OCI-LY3 (cell line): ENCODE data around the gene SUCLA2.
"Not testable (repeated sequence)": the region's sequence is repeated elsewhere in the genome, so short reads cannot be mapped to it uniquely, and the experiment has no call there.

Experiments used
- H2AFZ ChIP-seq: fragments of 200-600, 300-600 bp; shearing (Covaris generic); 2 replicates; pipeline ENCODE4 v1.6.0; 2014; ENCODE audit warnings: antibody characterized with exemption, low read depth, low read length
- H3K27ac ChIP-seq: fragments of 200-600, 300-600 bp; sonication (generic); 2 replicates; pipeline ENCODE4 v1.5.1; 2014; ENCODE audit warnings: mild to moderate bottlenecking, low read length, moderate library complexity, mixed read lengths
- H3K27me3 ChIP-seq: fragments of 200-600, 300-600 bp; sonication (generic); 2 replicates; pipeline ENCODE4 v1.6.1; 2014; ENCODE audit warnings: low read depth, low read length, mixed read lengths
- H3K36me3 ChIP-seq: fragments of 200-600, 300-600 bp; sonication (generic); replicated peaks from 2 replicates; pipeline ENCODE3; 2014; ENCODE audit warnings: low read depth, low read length, mixed read lengths
- H3K4me1 ChIP-seq: fragments of 300-600, 200-600 bp; sonication (generic); 2 replicates; pipeline ENCODE4 v1.6.1; 2014; ENCODE audit warnings: low read length, mixed read lengths
- H3K4me2 ChIP-seq: fragments of 200-600, 300-600 bp; sonication (generic); 2 replicates; pipeline ENCODE4 v1.6.1; 2014; ENCODE audit warnings: low read length, mixed read lengths
- H3K4me3 ChIP-seq: fragments of 300-600, 200-600 bp; sonication (generic); 2 replicates; pipeline ENCODE4 v1.5.1; 2014; ENCODE audit warnings: antibody characterized with exemption, mild to moderate bottlenecking, low read length, moderate library complexity
- H3K79me2 ChIP-seq: fragments of 300-600, 200-600 bp; shearing (Covaris generic); 2 replicates; pipeline ENCODE4 v1.6.1; 2014; ENCODE audit warnings: mild to moderate bottlenecking, low read length, mixed read lengths
- H3K9ac ChIP-seq: fragments of 300-600, 200-600 bp; shearing (Covaris generic); 2 replicates; pipeline ENCODE4 v1.6.0; 2014; ENCODE audit warnings: mild to moderate bottlenecking, low read length, moderate library complexity
- H3K9me3 ChIP-seq: fragments of 200-600, 300-600 bp; shearing (Covaris generic); 2 replicates; pipeline ENCODE4 v1.6.1; 2014; ENCODE audit warnings: low read length, mixed read lengths; ENCODE audit not compliant: insufficient read depth
- H4K20me1 ChIP-seq: fragments of 200-600, 300-600 bp; sonication (generic); 2 replicates; pipeline ENCODE4 v1.6.1; 2016; ENCODE audit warnings: low read length, mixed read lengths; ENCODE audit not compliant: insufficient read depth
- EZH2phosphoT487 ChIP-seq: fragments of 200-600 bp; shearing (Covaris generic); IDR thresholded peaks from 2 replicates; pipeline ENCODE4 v1.6.1; 2018; ENCODE audit warnings: antibody characterized with exemption, mixed run types, low read depth
- TF ChIP-seq, protein P1 (sequence below): fragments of 200-600, 300-600 bp; sonication (generic); IDR thresholded peaks from 2 replicates; pipeline ENCODE4 v1.5.1; 2014; ENCODE audit warnings: antibody characterized with exemption, low read length, low read depth

SUCLA2 gene

GRCh38 chr13:48004201-48004600, 3.1 kb upstream of the SUCLA2 start:
- H3K79me2 ChIP-seq: peaks cover 17% of the 10 kb centered on the region
- no peak overlapping the region for H3K9ac ChIP-seq
- no peaks in the 10 kb centered on the region for H4K20me1 ChIP-seq
- H3K4me3 ChIP-seq: no peak overlapping the region
- H3K36me3 ChIP-seq: no peaks in the 10 kb centered on the region
- H3K27ac ChIP-seq: no peak overlapping the region
- no peak overlapping the region for H2AFZ ChIP-seq
- H3K27me3 ChIP-seq: no peaks in the 10 kb centered on the region
- TF ChIP-seq EZH2phosphoT487: no peak
- TF ChIP-seq, protein P1, sequence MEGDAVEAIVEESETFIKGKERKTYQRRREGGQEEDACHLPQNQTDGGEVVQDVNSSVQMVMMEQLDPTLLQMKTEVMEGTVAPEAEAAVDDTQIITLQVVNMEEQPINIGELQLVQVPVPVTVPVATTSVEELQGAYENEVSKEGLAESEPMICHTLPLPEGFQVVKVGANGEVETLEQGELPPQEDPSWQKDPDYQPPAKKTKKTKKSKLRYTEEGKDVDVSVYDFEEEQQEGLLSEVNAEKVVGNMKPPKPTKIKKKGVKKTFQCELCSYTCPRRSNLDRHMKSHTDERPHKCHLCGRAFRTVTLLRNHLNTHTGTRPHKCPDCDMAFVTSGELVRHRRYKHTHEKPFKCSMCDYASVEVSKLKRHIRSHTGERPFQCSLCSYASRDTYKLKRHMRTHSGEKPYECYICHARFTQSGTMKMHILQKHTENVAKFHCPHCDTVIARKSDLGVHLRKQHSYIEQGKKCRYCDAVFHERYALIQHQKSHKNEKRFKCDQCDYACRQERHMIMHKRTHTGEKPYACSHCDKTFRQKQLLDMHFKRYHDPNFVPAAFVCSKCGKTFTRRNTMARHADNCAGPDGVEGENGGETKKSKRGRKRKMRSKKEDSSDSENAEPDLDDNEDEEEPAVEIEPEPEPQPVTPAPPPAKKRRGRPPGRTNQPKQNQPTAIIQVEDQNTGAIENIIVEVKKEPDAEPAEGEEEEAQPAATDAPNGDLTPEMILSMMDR: no peak
- H3K4me2 ChIP-seq: no peak overlapping the region
- H3K9me3 ChIP-seq: no peaks in the 10 kb centered on the region
- peaks cover 9% of the 10 kb centered on the region for H3K4me1 ChIP-seq

DNA sequence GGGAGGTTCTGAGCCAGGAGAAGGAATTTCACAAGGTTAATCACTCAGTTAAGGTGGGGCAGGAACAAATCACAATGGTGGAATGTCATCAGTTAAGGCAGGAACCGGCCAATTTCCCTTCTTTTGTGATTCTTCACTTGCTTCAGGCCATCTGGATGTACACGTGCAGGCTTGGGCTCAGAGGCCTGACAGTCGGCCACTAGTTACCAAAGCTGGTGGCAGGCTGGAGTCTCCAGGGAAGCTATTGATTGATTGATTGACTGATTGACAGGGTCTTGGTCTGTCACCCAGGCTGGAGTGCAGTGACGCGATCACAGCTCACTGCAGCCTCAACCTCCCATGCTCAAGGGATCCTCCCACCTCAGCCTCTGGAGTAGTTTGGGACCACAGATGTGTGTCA, 926 bp upstream of the SUCLA2 start:
- H2AFZ ChIP-seq, H3K36me3 ChIP-seq, H3K9ac ChIP-seq, H3K4me2 ChIP-seq, H3K27me3 ChIP-seq, H3K4me1 ChIP-seq, H3K27ac ChIP-seq, H3K9me3 ChIP-seq, H3K4me3 ChIP-seq, H4K20me1 ChIP-seq: not testable (repeated sequence)
- H3K79me2 ChIP-seq: peaks cover 39% of the 10 kb centered on the region

- H3K4me1 ChIP-seq: peaks cover 9% of the 10 kb centered on the region
- H3K79me2 ChIP-seq: peaks cover 44% of the 10 kb centered on the region
- no peaks in the 10 kb centered on the region for H4K20me1 ChIP-seq
- H2AFZ ChIP-seq: peak overlapping the region; percentile 93
- peak overlapping the region; percentile 92 for H3K4me3 ChIP-seq
- TF ChIP-seq, protein P1: no peak
- TF ChIP-seq EZH2phosphoT487: no peak
- H3K36me3 ChIP-seq: peaks cover 5% of the 10 kb centered on the region
- peak overlapping the region; percentile 93 for H3K4me2 ChIP-seq
- 0 out of 2 replicates have a peak overlapping the region, but pooled peaks have one; percentile 14 for H3K27ac ChIP-seq
- peak overlapping the region; percentile 85 for H3K9ac ChIP-seq
- no peaks in the 10 kb centered on the region for H3K27me3 ChIP-seq
- no peaks in the 10 kb centered on the region for H3K9me3 ChIP-seq
Observed at GRCh38 chr13:48000559-48001113, 437 bp downstream of the SUCLA2 start.

- no peaks in the 10 kb centered on the region for H4K20me1 ChIP-seq
- peak overlapping the region; percentile 92 for H3K4me3 ChIP-seq
- H3K36me3 ChIP-seq: peaks cover 11% of the 10 kb centered on the region
- no peak overlapping the region for H3K27ac ChIP-seq
- H3K9me3 ChIP-seq: no peaks in the 10 kb centered on the region
- peak overlapping the region; percentile 85; the same call in 1 of the 2 replicates for H3K9ac ChIP-seq
- H3K4me1 ChIP-seq: peaks cover 9% of the 10 kb centered on the region
- H3K79me2 ChIP-seq: peaks cover 44% of the 10 kb centered on the region
- H3K4me2 ChIP-seq: peak overlapping the region; percentile 93
- no peak overlapping the region for H2AFZ ChIP-seq
- H3K27me3 ChIP-seq: no peaks in the 10 kb centered on the region
- no peak for TF ChIP-seq EZH2phosphoT487
- TF ChIP-seq, protein P1: no peak
Observed at GRCh38 chr13:47999973-48000372, 1.1 kb downstream of the SUCLA2 start.

DNA sequence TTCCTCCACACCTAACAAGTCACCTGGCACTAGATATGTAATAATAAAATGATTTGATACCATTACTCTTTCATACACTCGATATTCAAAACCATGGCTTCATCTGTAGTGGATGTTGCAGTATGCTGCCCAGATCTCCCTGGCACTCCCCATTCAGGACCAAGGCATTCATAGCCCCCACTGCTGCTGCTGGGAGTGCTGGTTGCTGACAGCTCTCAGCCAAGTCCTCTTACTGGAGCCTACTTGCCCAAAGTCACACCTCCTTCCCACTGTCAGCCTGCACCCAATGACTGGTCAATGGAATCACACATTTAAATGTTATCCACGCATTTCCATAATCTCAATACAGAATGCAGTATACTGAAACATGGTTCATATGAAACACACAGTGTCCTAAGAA, 3.7 kb downstream of the SUCLA2 start:
- H3K4me2 ChIP-seq: no peak overlapping the region
- peaks cover 44% of the 10 kb centered on the region for H3K79me2 ChIP-seq

More for the DNA sequence above, 3.7 kb downstream of the SUCLA2 start:
- Histone ChIP-seq H3K9me3 (no peaks in the 10 kb centered on the region), H3K36me3 (peaks cover 18% of the 10 kb centered on the region), H2AFZ (no peak overlapping the region), H3K27ac (no peak overlapping the region), H4K20me1 (no peaks in the 10 kb centered on the region), H3K4me3 (no peak overlapping the region), H3K4me1 (peaks cover 9% of the 10 kb centered on the region), H3K9ac (no peak overlapping the region), H3K27me3 (no peaks in the 10 kb centered on the region)
- TF ChIP-seq EZH2phosphoT487: no peak
- TF ChIP-seq, protein P1: no peak
